Measurements from ENCODE around the gene FCRL3. TPM values are rescaled to one million over a fixed set of nuclear protein-coding genes. Genes with fewer than 3 reads are reported as not detected.

Gene FCRL3
- total RNA-seq, 1 donor from 2014 or later: 97.1 TPM

- peaks cover 95% of the 10 kb centered on the region for H3K4me1 Mint-ChIP-seq
- no peak overlapping the region for H3K4me3 Mint-ChIP-seq
- intact Hi-C loops (cut with micrococcal nuclease): no loop called here
- H3K27ac Mint-ChIP-seq: peak overlapping the region; percentile 74
- no peak for TF ChIP-seq CTCF (IDR thresholded peaks at IDR 0.05)
- no peaks in the 10 kb centered on the region for H3K27me3 Mint-ChIP-seq
- DNase-seq (no peak), ATAC-seq (ENCODE audit: low read depth) (no peak)
- POLR2A ChIA-PET: interaction anchor here (1.0 to 1.5 kb wide), 3 partner anchors 12 to 124 kb away, joined by 3 read pairs; no protein-coding TSS in a partner anchor
- H3K9me3 Mint-ChIP-seq: peaks cover 5% of the 10 kb centered on the region
- CTCF ChIA-PET: no interaction called here
- H3K36me3 Mint-ChIP-seq (ENCODE audit: low read depth): peaks cover 9% of the 10 kb centered on the region
Measured at GRCh38 chr1:157703981-157704380, 3.4 kb upstream of the FCRL3 start.

- peaks cover 95% of the 10 kb centered on the region for H3K4me1 Mint-ChIP-seq
- CTCF ChIA-PET: no interaction called here
- no peaks in the 10 kb centered on the region for H3K9me3 Mint-ChIP-seq
- POLR2A ChIA-PET: interaction anchor here (1.0 kb wide), 1 partner anchor 119 kb away, joined by 3 read pairs; no protein-coding TSS in a partner anchor
- H3K27ac Mint-ChIP-seq: peak overlapping the region; percentile 51
- ATAC-seq (ENCODE audit: low read depth) (no peak), DNase-seq (no peak)
- peaks cover 14% of the 10 kb centered on the region for H3K36me3 Mint-ChIP-seq (ENCODE audit: low read depth)
- H3K27me3 Mint-ChIP-seq: no peaks in the 10 kb centered on the region
- no peak for TF ChIP-seq CTCF (IDR thresholded peaks at IDR 0.05)
- intact Hi-C loops (cut with micrococcal nuclease): no loop called here
- no peak overlapping the region for H3K4me3 Mint-ChIP-seq
Measured at GRCh38 chr1:157702308-157702825, 1.8 kb upstream of the FCRL3 start.

- DNase-seq: no peak
- peaks cover 25% of the 10 kb centered on the region for H3K36me3 Mint-ChIP-seq (ENCODE audit: low read depth)
- H3K9me3 Mint-ChIP-seq: no peaks in the 10 kb centered on the region
- H3K27me3 Mint-ChIP-seq: no peaks in the 10 kb centered on the region
- H3K4me1 Mint-ChIP-seq: peaks cover 95% of the 10 kb centered on the region
- ChIA-PET POLR2A (interaction anchor here (0.7 to 1.7 kb wide), 18 partner anchors 9 to 135 kb away, joined by 3 to 30 read pairs (median 4); partner anchors contain the start of genes FCRL2 and FCRL4), CTCF (interaction anchor here (0.6 to 3.0 kb wide), 11 partner anchors 8 to 422 kb away, joined by 3 to 26 read pairs (median 4); partner anchors contain the start of gene FCRL4)
- peak overlapping the region; percentile 88 for H3K4me3 Mint-ChIP-seq
- H3K27ac Mint-ChIP-seq: peak overlapping the region; percentile 92
- TF ChIP-seq CTCF (IDR thresholded peaks at IDR 0.05): no peak
- ATAC-seq (ENCODE audit: low read depth): peak; percentile 38
- intact Hi-C loops (cut with micrococcal nuclease): loop anchor here (2.0 kb wide), 1 partner anchor 72 kb away; no protein-coding TSS in a partner anchor
Measured at GRCh38 chr1:157700305-157700704, 264 bp downstream of the FCRL3 start.

GRCh38 chr1:157697781-157698569 lies 2.6 kb downstream of the FCRL3 start:
- intact Hi-C loops (cut with micrococcal nuclease): no loop called here
- Mint-ChIP-seq H3K9me3 (no peaks in the 10 kb centered on the region), H3K36me3 (ENCODE audit: low read depth) (peaks cover 46% of the 10 kb centered on the region), H3K27me3 (no peaks in the 10 kb centered on the region), H3K4me3 (peak overlapping the region; percentile 88), H3K27ac (peak overlapping the region; percentile 92), H3K4me1 (peaks cover 95% of the 10 kb centered on the region)
- TF ChIP-seq CTCF (IDR thresholded peaks at IDR 0.05): no peak
- DNase-seq (no peak), ATAC-seq (ENCODE audit: low read depth) (peak; percentile 39)
- ChIA-PET CTCF (interaction anchor here (1.0 to 3.0 kb wide), 2 partner anchors 117 to 118 kb away, joined by 7 to 26 read pairs; no protein-coding TSS in a partner anchor), POLR2A (interaction anchor here (1.0 to 1.9 kb wide), 3 partner anchors 29 to 118 kb away, joined by 3 to 7 read pairs (median 4); partner anchors contain the start of gene FCRL4)

All from activated B cell treated with CpG ODN at 0.5 μM for 24 hours (primary cell).